Neural progenitor cell (in vitro differentiated cells): Measurements from ENCODE around the gene PTGDS. TPM values are rescaled to one million over a fixed set of nuclear protein-coding genes. Genes with fewer than 3 reads are reported as not detected.
"Not testable (repeated sequence)": the region's sequence is repeated elsewhere in the genome, so short reads cannot be mapped to it uniquely, and the experiment has no call there.

ENCODE experiments used
- DNase-seq: peaks from one replicate; pipeline ENCODE4 v3.0.0-alpha.2; 2016; ENCODE audit warnings: low spot score
- H2AFZ ChIP-seq: fragments of 200-600 bp; sonication (generic); replicated peaks from 2 replicates; pipeline ENCODE4 v1.6.1; 2016; ENCODE audit warnings: antibody characterized with exemption
- H3F3A ChIP-seq: fragments of 200-600 bp; sonication (generic); 2 replicates; pipeline ENCODE4 v1.6.1; 2016; ENCODE audit warnings: antibody characterized with exemption, low read depth
- H3K27ac ChIP-seq: fragments of 200-600 bp; sonication (generic); 2 replicates; pipeline ENCODE4 v1.5.1; 2016; ENCODE audit warnings: mild to moderate bottlenecking
- H3K27me3 ChIP-seq: fragments of 200-600 bp; sonication (generic); 2 replicates; pipeline ENCODE4 v1.6.1; 2016; ENCODE audit warnings: mild to moderate bottlenecking, moderate library complexity
- H3K36me3 ChIP-seq: fragments of 200-600 bp; sonication (generic); 2 replicates; pipeline ENCODE4 v1.5.1; 2016
- H3K4me1 ChIP-seq: fragments of 200-600 bp; sonication (generic); 2 replicates; pipeline ENCODE4 v1.6.1; 2016; ENCODE audit warnings: mixed run types
- H3K4me2 ChIP-seq: fragments of 200-600 bp; sonication (generic); 2 replicates; pipeline ENCODE4 v1.6.1; 2016
- H3K4me3 ChIP-seq: fragments of 200-600 bp; sonication (generic); 2 replicates; pipeline ENCODE4 v1.5.1; 2016
- H3K79me2 ChIP-seq: fragments of 200-600 bp; sonication (generic); 2 replicates; pipeline ENCODE4 v1.6.1; 2016; ENCODE audit warnings: low read depth
- H3K9ac ChIP-seq: fragments of 200-600 bp; sonication (generic); 2 replicates; pipeline ENCODE4 v1.6.1; 2016
- H3K9me3 ChIP-seq: fragments of 200-600 bp; sonication (generic); 2 replicates; pipeline ENCODE4 v1.5.1; 2016; ENCODE audit warnings: low read depth
- H4K20me1 ChIP-seq: fragments of 200-600 bp; sonication (generic); 2 replicates; pipeline ENCODE4 v1.6.1; 2016; ENCODE audit warnings: low read depth
- H3K27ac Mint-ChIP-seq: 3 replicates; pipeline ENCODE4 v1.8.0; 2021; ENCODE audit warnings: mixed read lengths
- H3K27me3 Mint-ChIP-seq: 2 replicates; pipeline ENCODE4 v1.8.0; 2022; ENCODE audit warnings: low read depth, mild to moderate bottlenecking, inconsistent platforms, moderate library complexity, mixed read lengths; ENCODE audit not compliant: insufficient read depth
- H3K36me3 Mint-ChIP-seq: 3 replicates; pipeline ENCODE4 v1.8.0; 2021; ENCODE audit warnings: mixed read lengths
- H3K4me1 Mint-ChIP-seq: 3 replicates; pipeline ENCODE4 v1.8.0; 2021; ENCODE audit warnings: mixed read lengths
- H3K4me3 Mint-ChIP-seq: 3 replicates; pipeline ENCODE4 v1.8.0; 2021; ENCODE audit warnings: mild to moderate bottlenecking, moderate library complexity, mixed read lengths
- H3K9me3 Mint-ChIP-seq: 3 replicates; pipeline ENCODE4 v1.8.0; 2020; ENCODE audit warnings: mixed read lengths
- EZH2 ChIP-seq: fragments of 200-600 bp; sonication (generic); IDR thresholded peaks from 2 replicates; pipeline ENCODE4 v1.6.1; 2017; ENCODE audit warnings: antibody characterized with exemption, mild to moderate bottlenecking, moderate library complexity
- EZH2phosphoT487 ChIP-seq: fragments of 200-600 bp; sonication (generic); IDR thresholded peaks from 2 replicates; pipeline ENCODE4 v1.6.1; 2017; ENCODE audit warnings: antibody characterized with exemption
- total RNA-seq: library from RNA; depleted of rRNA; stranded (reverse); fragments of >200 nt; gene quantifications from 2 replicates; pipeline ENCODE4 v1.2.3, GENCODE V29; 2015; ENCODE audit warnings: low replicate concordance
- TF ChIP-seq, protein P1 (sequence below): fragments of 200-600 bp; sonication (generic); IDR thresholded peaks from 2 replicates; pipeline ENCODE4 v1.5.1; 2017; ENCODE audit warnings: antibody characterized with exemption, mild to moderate bottlenecking

The PTGDS gene
- total RNA-seq, 1 donor from 2014 or later, result not detected

DNA sequence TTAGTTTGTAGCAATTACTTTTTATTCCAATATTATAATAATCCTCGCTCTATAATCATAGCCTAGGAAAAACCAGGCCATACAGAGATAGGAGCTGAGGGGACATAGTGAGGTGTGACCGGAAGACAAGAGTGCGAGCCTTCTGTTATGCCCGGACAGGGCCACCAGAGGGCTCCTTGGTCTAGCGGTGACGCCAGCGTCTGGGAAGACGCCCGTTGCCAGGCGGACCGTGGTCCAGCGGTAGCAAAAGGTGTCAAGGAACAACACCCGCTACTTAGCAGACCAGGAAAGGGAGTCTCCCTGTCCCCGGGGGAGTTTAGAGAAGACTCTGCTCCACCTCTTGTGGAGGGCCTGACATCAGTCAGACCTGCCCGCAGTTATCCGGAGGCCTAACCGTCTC, 27.0 kb downstream of the PTGDS start:
- not testable (repeated sequence) for H2AFZ ChIP-seq, H3K4me1 ChIP-seq, H3K4me1 Mint-ChIP-seq, H3K4me2 ChIP-seq, H3K4me3 Mint-ChIP-seq, H4K20me1 ChIP-seq, H3K27ac Mint-ChIP-seq, DNase-seq, H3K36me3 Mint-ChIP-seq, H3K9ac ChIP-seq, H3K4me3 ChIP-seq, H3K79me2 ChIP-seq, H3K27me3 ChIP-seq, H3K9me3 ChIP-seq, H3K36me3 ChIP-seq, H3F3A ChIP-seq, H3K9me3 Mint-ChIP-seq, H3K27ac ChIP-seq
- TF ChIP-seq, protein P1, sequence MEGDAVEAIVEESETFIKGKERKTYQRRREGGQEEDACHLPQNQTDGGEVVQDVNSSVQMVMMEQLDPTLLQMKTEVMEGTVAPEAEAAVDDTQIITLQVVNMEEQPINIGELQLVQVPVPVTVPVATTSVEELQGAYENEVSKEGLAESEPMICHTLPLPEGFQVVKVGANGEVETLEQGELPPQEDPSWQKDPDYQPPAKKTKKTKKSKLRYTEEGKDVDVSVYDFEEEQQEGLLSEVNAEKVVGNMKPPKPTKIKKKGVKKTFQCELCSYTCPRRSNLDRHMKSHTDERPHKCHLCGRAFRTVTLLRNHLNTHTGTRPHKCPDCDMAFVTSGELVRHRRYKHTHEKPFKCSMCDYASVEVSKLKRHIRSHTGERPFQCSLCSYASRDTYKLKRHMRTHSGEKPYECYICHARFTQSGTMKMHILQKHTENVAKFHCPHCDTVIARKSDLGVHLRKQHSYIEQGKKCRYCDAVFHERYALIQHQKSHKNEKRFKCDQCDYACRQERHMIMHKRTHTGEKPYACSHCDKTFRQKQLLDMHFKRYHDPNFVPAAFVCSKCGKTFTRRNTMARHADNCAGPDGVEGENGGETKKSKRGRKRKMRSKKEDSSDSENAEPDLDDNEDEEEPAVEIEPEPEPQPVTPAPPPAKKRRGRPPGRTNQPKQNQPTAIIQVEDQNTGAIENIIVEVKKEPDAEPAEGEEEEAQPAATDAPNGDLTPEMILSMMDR, result peak; percentile 47
- peaks cover 16% of the 10 kb centered on the region for H3K27me3 Mint-ChIP-seq

DNA sequence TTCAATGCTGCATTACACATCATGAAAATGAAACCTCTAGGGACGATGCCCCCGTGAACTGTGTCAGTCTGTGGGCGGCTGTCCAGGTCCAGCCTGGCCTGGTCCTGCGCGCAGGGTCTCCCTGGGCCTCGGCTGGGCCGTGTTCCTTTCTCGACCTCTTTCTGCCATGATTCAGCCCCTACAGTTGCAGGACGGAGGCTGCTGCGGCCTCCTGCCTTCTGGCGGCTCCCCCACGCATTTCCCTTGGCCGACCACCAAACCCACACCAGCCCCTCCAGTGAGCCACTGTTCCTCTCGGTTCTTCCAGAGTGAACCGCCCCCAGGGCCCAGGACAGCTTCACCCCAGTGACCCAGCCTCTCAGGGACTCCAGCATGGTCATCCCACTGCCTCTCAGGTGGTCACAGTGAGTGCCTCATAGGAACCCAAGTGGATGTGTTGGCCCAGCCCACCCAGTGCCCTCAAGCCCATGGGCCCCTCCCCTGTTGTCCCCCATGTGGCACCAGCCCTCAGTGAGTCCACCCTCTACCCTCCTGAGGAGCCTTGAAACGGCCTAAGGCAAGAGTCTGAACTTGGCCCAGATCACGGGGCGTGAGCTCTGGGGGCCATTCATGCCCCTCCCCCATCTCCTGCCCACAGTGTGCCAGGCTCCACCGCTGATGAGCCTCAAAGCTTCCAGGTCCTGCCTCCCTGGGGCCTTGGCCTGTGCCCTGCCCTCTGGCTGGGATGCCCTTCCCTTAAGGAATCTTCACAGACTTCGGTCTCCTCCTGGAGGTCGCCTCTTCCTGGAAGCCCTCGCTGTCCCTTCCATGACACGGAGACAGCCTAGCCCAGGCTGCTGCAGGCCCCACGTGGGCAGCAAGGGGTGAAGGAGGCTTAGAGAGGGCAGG, 29.1 kb downstream of the PTGDS start:
- no peak overlapping the region for H3K4me2 ChIP-seq
- Mint-ChIP-seq H3K27ac (no peak overlapping the region), H3K36me3 (no peaks in the 10 kb centered on the region), H3K27me3 (peaks cover 12% of the 10 kb centered on the region), H3K4me3 (no peak overlapping the region), H3K4me1 (no peaks in the 10 kb centered on the region), H3K9me3 (peaks cover 7% of the 10 kb centered on the region)
- no peaks in the 10 kb centered on the region for H4K20me1 ChIP-seq
- H2AFZ ChIP-seq, result no peak overlapping the region
- H3F3A ChIP-seq, result no peaks in the 10 kb centered on the region
- H3K36me3 ChIP-seq, result no peaks in the 10 kb centered on the region
- no peak overlapping the region for H3K9ac ChIP-seq
- H3K4me1 ChIP-seq, result no peaks in the 10 kb centered on the region
- H3K79me2 ChIP-seq, result no peaks in the 10 kb centered on the region
- DNase-seq, result no peak
- no peaks in the 10 kb centered on the region for H3K27me3 ChIP-seq
- no peaks in the 10 kb centered on the region for H3K9me3 ChIP-seq
- H3K27ac ChIP-seq, result no peak overlapping the region
- TF ChIP-seq EZH2, result no peak
- TF ChIP-seq, protein P1, result no peak
- no peak for TF ChIP-seq EZH2phosphoT487
- no peak overlapping the region for H3K4me3 ChIP-seq

DNA sequence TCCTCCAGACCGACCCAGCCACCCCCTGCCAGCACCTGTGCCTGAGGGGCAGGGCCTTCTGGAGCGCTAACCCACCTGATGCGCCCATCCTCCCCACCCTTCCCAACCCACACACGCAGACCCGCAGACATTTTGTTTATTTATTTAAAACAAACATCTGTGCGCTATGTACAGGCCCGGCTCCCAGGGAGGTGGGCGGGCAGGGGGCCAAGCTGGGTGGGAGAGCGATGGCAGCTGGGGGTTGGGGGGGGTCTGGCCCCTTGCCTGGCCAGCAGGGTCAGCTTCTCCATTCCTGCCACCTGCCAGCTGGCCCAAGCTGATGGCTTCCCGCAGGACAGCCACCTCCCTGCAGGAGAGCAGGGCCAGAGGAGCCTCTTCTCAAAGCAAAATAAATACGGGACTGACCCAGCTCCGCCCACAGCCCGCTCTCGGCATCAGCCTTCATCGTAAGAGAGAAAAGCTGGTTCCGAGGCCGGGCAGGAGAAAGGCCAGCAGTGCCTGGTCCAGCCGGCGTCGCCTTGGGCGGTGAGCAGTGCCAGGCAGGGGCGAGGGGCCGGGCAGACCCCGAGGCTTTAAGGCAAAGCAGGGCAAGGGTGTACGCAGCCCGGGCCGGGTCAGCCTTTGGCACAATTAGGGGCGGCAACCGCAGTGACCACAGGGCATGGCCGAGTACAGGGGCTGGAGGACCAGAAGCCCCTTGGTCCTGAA, 30.0 kb downstream of the PTGDS start:
- TF ChIP-seq EZH2 (no peak), EZH2phosphoT487 (no peak)
- TF ChIP-seq, protein P1, result no peak
- H3K36me3 Mint-ChIP-seq, result no peaks in the 10 kb centered on the region

More for the DNA sequence above, 30.0 kb downstream of the PTGDS start:
- Mint-ChIP-seq H3K4me1 (no peaks in the 10 kb centered on the region), H3K4me3 (no peak overlapping the region), H3K27me3 (peaks cover 12% of the 10 kb centered on the region), H3K27ac (no peak overlapping the region), H3K9me3 (peaks cover 7% of the 10 kb centered on the region)
- Histone ChIP-seq H3K36me3 (no peaks in the 10 kb centered on the region), H3K27me3 (no peaks in the 10 kb centered on the region), H2AFZ (no peak overlapping the region), H3K4me3 (no peak overlapping the region), H3K9ac (no peak overlapping the region), H4K20me1 (no peaks in the 10 kb centered on the region), H3K27ac (no peak overlapping the region), H3K4me1 (no peaks in the 10 kb centered on the region), H3K9me3 (no peaks in the 10 kb centered on the region), H3F3A (no peaks in the 10 kb centered on the region), H3K4me2 (no peak overlapping the region), H3K79me2 (no peaks in the 10 kb centered on the region)
- DNase-seq, result no peak
